ENCODE results near the gene LUC7L3.
"Not testable (repeated sequence)": the region's sequence is repeated elsewhere in the genome, so short reads cannot be mapped to it uniquely, and the experiment has no call there.

The LUC7L3 gene

DNA sequence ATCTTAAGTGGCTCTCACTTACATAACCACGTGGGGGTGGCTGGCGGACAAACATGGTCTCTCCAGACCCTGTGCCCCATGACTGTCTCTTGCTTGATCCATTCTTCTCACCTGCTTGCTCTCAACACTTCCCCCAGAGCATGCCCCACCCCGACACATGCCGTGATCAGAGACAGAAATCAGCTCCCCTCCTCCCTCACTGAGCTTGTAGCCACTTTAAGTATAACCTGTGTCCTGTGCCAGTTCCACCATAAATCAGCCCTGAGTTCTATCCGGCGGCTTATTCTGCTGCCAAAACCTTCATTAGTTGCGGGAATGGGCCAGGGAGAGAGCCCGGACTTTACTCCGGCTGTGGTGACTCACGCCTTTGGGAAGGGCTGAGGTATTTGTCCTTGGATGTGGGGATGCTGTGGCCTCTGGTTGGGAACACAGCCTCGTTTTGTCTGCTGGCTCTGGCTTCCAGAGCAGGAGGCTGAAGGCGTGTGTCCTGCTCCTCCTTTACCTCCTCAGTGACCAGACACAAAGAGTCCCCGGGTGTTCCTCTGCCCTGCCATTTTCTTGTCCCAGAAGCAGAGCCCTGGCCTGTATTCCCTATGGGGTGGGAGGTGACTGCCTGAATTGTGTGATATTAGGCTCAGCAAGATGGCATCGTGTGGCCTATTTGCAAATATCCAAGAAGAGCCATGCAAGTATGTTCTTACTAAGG lies 32.8 kb upstream of the LUC7L3 start:
- FAIRE-seq, result no peak

DNA sequence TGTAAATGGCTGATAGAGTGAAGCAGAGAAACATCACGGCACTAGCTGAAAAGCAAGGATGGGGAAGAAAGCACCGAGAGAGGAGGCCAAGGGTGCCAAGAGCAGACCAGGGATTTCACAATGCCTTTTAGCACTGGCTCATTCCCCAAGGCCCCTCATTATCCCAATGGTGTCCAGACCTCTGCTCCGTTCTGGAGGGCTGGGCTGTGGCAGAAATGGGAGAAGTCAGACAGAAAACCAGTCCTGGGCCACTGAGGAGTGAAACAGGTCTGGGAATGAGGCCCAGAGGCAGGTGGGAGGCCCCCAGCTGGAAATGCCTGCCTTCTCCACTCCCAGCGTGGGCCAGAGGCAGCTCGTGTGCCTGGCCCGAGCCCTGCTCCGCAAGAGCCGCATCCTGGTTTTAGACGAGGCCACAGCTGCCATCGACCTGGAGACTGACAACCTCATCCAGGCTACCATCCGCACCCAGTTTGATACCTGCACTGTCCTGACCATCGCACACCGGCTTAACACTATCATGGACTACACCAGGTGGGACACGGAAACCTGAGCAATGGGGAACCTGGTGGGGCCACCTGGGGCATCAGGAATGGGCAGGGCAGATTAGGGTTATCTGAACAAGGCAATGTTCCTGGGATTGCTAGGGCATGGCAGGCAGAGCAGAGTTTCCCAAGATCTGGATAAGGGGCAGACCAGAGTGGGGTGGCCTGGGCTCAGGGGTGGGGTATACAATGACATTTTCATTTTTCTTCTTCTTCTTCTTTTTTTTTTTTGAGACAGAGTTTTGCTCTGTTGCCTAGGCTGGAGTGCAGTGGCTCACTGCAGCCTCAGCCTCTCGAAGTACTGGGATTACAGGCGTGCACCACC lies 32.0 kb upstream of the LUC7L3 start:
- FAIRE-seq, result no peak

DNA sequence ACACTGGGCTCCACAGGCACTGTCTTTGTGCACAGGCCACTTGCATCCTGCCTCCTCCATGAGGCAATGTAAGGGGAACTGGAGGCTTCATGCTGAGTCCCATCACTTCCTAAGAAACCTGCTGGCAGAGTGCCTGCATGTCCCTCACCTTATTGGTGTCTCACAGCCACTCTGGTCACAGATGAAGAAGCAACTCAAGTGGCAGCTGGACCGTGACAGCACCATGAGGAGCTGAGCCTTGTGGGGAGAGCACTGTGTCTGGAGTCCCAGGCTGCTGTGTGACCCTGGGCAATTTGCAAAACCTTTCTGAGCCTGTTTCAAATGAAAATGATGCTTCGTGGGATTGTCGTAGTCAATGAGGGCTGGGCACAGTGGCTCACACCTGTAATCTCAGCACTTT lies 31.2 kb upstream of the LUC7L3 start:
- no peak for FAIRE-seq

DNA sequence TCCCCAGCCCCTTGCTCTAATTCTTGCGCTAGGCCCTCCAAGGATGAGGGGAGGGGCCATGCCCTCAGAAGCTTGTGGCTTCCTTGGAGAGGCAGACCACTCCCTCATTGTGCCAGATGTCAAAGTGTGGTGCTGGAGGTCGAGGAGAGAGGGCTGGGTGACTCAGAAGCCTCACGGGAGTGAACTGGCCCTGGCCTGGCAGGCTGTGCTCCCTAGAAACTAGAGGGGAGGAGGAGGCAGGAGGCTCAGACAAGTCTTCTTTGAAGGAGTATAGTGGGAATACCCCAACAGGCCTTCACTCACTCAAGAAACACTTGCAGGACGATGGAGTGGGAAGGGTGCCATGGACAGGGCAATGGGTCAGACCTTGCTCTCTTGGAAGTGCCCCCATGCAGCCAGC lies 30.2 kb upstream of the LUC7L3 start:
- no peak for FAIRE-seq

DNA sequence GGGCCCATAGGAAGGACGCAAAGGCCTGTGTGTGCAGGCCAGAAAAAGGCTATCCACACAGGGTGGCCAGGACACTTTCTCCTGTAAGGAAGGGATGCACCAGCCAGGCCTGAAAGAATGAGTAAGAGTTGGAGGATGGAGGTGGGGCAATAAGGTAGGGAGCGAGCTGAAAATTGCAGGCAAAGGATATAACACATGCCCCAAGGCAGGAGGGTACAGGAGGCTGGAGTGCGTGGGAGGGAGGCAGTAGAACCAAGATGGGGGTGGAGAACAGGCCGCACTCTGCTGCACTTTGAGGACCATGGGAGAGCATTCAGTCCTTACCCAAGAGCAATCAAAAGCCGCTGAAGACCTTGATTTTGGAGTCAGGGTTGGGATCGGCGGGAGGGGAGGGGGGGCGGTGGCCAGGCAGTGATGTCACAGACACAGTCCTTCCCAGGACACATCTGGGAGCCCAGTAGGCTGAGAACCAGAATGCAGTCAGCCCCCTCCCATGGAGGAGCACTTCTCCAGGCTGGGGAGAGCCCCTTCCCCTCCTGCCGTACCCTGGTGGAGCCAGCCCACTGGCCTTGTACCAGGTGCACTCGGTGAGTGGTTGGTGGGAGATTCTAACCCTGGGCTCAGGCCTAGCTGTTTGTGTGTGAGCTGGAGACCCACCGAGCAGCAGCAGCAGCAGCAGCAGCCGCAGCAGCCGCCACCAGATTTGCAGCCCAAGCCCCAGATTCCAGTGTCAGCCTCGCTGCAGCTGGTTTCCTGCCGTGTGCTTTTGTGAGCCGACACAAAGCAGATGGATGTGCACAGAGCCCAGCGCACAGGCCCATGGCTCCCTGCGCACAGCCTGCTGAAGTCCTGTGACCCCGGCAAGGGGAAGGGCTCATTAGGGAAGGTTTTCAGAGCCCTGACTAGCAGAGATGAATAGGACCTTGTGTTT lies 29.2 kb upstream of the LUC7L3 start:
- no peak for FAIRE-seq

DNA sequence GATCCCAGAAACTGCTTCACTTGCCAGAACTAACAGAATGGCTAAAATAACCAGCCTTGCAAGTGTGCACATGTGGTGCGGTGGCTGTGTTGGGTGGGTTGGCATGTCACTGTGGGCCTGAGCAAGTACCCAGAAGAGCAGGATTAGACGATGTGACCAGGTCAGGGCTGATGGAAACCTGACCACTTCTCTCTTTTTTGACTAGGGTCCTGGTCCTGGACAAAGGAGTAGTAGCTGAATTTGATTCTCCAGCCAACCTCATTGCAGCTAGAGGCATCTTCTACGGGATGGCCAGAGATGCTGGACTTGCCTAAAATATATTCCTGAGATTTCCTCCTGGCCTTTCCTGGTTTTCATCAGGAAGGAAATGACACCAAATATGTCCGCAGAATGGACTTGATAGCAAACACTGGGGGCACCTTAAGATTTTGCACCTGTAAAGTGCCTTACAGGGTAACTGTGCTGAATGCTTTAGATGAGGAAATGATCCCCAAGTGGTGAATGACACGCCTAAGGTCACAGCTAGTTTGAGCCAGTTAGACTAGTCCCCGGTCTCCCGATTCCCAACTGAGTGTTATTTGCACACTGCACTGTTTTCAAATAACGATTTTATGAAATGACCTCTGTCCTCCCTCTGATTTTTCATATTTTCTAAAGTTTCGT lies 28.4 kb upstream of the LUC7L3 start:
- no peak for FAIRE-seq

DNA sequence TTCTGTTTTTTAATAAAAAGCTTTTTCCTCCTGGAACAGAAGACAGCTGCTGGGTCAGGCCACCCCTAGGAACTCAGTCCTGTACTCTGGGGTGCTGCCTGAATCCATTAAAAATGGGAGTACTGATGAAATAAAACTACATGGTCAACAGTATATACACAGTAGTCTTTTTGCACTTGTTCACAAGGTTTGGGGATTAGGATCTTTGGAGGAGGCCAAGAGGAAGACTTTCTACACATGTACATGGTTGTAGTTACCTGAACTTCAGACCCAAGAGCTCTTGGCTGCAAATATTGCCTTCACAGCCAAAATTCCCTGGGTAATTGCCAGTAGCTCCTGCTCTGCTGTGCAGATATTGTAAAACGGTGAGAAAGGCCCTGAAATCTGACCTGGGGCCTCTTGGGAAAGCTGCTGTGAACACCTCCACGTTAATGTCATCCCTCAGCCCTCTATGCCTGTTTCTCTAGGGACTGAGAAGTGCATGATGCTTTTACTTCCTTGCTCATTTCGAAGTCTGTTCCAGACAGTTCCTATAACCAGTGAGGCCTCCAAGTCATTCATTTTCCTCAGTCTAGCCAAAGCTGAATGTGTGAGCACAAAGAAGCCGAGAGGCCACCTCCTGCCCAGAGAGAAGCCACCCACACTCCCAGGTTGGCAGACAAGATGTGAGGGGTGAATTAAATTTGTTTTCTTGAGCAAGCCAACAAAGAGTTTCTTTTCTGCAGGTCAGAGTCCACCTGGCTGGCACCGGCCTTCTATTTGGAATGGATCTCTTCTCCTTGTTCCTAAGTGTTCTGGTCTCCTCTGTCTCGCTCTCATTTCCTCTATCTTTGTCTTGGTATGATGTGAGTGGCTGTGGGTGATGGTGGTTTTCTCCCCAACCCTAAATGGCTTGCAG lies 27.6 kb upstream of the LUC7L3 start:
- FAIRE-seq, result no peak

DNA sequence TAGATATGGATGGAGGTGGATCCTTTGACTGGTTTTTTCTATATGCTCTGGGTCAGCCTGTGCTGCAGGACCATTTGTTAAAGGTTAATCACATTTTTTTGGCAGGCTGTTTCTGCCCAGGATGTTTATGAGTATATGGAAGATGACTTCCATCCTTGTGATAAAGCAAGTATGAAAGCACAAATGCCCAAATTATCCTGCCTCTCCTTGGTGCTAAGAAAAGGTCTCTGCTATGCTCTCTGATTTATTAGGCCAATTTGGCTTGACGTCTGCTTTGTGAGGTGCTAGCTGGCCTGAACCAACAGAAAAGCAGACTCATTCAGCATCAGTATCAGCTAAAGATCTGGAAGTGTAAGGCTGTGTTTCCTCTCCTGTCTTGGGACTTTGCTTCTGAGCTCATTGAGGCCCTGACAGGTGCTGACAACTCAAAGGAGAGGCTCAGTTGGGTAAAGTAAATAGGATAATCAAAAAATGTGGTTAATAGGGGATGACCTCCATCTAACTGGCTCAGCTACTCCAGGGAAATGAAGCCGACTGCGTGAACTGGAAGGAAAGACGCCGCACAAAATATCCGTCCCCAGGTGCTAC lies 26.9 kb upstream of the LUC7L3 start:
- FAIRE-seq, result no peak

DNA sequence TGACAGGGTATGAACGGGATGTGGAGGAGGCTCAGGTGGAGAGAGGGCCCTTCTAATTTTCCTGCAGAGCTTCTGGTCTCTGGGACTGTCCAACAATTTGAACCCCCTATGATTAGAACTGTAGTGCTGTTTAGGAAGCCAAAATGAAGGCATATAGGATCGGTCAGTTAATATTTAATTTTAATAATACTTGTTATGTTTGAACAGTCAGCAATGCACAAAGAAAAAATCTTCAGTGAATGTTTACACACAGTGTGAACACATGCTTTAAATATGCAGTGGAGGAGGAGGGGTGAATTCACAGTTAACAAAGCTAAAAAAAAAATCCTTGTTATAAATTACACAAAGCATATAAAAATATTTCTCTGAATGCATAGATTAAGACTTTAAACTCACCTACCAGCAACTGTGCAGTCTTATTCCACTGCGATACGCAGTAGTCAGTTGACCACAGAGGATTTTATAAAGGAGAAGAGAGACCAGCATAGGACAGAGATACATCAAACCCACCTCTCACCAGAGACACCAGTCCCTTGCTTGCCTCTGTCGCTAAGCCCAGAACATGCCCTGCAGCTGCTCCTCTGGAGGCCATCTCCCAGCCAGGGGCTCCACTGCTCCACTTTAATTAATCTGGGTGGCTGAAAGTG lies 26.2 kb upstream of the LUC7L3 start:
- no peak for FAIRE-seq

DNA sequence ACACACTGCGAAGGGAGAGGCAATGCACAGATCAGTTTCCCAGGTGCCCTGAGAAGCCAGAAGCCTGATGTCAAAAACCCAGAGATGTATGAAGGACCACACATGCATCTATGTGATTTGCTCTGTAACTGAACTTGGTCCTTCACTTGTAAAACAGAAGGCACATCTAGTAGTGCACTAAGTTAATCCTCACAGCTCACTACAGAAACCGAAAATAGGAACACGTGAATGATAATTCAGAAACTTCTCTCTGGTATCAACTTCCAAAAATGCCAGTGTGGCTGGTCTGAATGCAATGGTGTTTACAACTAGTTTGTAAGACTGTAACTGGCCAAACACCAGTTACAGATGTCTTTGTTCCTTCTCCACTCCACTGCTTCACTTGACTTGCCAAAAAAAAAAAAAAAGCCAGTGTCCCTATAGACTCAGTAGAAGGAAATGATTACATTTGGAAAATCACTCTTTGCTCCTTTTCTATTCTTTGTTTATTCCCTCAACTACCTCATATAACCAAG lies 23.0 kb upstream of the LUC7L3 start:
- FAIRE-seq, result no peak

DNA sequence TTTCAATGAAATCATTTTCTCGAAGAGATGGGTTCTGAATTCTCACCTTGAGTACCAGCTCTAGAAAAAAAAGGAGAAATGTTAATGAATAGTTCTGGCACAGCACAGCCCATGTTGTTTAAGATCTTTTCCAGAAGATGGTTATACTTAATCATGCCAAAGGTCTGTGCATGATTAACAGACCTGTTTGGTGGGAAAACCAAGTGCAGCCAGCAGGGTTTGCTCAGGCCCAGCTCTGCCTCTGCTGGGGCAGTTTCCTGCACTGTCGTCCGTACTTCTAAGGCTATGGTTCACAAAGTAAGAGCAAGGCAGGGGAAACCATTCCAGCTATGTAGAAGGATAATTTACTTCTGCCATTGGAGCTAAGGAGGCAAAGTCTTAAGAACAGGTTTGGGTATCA lies 22.3 kb upstream of the LUC7L3 start:
- FAIRE-seq, result no peak

DNA sequence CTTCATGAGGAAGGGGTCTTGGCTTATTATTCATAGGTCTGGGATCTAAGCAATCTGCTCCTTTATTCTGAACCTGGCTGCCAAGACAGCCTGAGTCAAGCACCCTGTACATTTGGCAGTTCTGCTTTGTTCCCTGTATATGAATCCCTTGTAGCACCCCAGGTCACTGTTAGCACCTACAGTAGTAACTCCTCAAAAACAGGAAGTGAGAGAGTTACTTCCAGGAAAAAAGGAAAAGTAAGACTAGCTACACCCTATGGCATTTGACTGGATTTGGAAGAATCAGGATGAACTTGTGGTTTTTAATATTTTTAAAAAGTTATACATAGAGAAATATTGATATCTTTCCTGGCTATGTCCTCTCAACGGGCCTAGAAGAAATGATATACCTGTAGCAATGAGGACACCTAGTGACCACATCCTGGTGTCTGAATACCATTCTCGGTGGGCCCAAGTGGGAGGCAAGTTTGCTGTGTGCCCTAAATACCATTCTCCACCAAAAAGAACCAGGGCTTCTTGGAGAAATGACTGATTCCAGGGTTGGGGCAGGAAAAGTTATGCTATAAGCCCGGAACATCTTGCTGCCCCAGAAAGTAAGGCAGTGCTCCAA lies 21.6 kb upstream of the LUC7L3 start:
- FAIRE-seq, result no peak

DNA sequence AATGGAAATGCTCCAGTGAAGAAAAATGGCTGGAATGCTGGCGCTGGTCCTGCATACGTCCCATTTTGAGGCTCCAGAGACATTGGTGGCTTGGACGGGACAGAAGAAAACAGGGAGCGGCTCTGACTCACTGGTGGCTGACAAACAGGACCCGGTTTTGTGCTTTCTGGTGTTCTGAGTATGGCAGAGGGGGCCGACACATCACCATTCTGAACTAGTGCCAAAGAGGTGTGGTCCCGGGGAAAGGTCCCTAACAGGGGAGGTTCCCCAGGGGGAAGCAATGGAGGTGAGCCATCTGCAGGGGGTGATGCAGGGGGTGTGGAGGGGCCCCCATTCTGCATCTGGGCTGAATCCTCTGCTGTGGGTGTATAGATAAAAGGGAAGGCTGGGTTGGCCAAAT lies 20.0 kb upstream of the LUC7L3 start:
- no peak for FAIRE-seq

DNA sequence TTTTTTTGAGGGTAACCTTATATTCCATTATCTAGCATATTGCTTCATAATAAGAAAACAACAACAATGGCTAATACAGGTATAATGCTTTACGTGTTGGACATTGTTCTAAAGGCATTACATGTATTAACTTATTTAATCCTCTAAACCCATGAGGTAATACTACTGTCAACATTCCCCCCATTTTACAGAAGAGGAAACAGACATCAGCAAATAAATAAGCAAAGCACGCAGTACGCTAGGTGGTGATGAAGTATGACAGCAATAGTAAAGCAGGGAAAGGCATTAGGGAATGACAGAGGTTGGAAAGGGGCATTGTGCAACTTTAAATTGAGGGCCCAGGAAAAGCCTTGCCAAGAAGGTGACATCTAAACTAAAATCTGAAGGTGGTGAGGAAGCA lies 16.2 kb upstream of the LUC7L3 start:
- FAIRE-seq, result no peak

DNA sequence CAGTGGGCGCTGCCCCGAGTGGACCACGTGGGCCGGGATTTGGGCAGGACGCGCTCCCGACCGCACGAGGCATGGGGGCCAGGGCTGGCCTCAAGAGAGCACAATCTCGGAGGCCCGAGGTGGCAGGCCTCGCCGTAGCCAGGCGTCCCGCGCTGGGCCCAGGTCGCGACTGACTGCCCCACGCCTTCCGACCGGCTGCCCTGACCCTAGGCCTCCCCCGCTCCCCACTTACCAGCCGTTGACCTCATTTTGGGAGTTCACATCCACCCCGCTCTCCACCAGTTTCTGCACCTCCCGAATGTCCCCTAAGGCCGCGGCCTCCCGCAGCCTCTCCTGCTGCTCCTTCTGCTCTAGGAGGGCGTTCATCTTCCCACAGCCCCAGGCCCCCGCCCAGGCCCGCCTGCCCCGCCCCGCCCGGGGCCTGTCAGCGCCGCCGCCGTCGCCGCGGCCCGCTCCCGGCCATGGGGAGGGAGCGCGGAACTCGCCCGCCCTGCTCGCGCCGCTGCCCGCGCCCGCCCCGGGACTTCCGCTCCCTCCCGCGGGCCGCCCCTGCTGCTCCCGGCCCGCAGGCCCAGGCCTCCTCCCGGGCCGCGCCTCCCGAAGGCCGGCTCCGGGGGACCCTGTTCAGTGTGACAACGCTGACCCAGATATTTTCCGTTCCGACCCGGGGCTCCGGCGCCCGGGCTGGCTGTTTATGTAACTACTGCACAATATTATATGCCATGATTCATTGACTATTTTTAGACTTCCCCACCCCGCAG lies 11.9 kb upstream of the LUC7L3 start, which contains the start of gene ANKRD40:
Gene ANKRD40, minus strand, starts transcription at position 626 of the 761 bp plus-strand sequence. Its CDS starts 260 bp downstream, at position 366.
- FAIRE-seq, result no peak

DNA sequence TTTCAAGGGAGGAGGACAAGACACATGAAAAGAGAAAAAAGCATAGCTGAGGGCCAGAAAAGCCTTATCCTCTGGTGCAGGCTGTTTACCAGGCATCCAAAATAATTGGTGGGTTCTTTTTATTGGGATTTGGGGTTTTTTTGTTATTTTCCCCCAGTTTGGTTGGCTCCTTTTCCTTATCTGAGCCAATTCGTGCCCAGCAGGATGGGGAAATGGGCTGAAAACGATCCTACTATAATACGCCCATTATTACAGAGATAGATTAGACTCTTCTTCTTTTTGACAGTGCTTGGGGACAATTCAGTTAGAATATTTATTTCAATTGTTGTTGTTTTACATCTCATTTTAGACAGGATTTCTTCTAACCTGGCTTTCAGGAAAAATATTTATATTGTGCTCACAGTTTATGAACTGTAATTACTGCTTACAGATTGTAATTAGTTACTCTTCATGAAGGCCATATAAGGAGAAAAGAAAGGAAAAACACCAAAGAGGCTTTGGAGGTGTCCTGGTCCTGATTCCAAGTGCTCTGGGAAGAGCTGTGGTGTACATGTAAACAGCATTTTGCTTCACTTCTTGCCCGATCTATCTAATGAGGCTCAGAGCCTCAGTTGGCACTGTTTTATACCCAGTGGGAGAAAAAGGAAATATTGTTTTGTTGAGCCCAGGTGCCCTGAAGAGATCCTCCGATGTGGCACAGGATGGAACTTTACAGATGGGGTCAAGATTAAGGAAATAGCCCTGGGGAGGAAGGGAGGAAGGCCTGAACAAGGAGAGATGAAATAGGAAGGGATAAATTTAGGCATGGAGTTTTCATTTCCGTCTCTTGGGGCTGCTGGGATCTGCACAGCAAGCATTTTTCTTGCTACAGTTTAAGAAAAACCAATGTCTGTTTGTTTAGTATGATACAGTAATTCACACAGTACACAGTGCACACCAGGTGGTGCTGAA lies 11.1 kb upstream of the LUC7L3 start:
- FAIRE-seq, result no peak

DNA sequence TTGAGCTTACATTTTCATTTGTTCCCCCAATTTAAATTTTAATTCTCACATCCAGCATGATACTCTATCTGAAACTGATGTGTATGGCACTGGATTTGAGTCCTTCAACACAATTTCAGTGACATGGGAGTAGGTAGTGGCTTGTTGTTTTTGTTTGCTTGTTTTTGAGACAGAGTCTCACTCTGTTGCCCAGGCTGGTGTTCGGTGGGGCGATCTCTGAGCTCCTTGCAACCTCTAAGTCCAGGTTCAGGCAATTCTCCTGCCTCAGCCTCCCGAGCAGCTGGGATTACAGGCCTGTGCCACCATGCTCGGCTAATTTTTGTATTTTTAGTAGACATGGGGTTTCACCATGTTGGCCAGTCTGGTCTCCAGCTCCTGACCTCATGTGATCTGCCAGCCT lies 10.3 kb upstream of the LUC7L3 start:
- FAIRE-seq, result not testable (repeated sequence)

DNA sequence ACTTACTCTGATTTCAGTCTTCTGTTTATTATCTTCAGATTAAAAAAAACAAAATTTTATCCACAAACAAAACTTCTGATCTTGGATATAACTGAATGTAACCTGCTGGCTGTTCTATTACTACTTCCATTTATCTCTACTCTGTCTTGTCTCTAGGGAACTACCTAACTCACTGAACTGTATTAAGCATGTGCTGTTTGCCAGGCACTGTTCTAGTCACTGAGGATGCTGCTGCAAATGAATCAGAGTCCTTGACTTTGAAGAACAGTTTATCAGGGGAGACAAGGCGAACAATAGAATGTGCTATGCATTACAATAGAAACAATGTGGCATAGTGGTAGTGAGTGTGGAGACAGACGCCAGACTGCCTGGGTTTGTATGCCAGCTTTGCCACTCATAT lies 9.4 kb upstream of the LUC7L3 start:
- FAIRE-seq, result no peak

All from endometrium (tissue), 2 donors.